ENCODE results near the gene PRSS38. TPM values are rescaled to one million over a fixed set of nuclear protein-coding genes. Genes with fewer than 3 reads are reported as not detected.

PRSS38 gene
- total and polyA plus RNA-seq, 2 donors (not counting 3 experiments of a cell fraction or from before 2014, with no cell fraction given), result not detected

- H2AFZ ChIP-seq (ENCODE audit: low read depth, low read length), result no peak overlapping the region
- intact Hi-C loops (cut with micrococcal nuclease), result no loop called here
Measured at GRCh38 chr1:227769936-227770494, 45.5 kb upstream of the PRSS38 start.

More at GRCh38 chr1:227769936-227770494, 45.5 kb upstream of the PRSS38 start:
- ChIA-PET CTCF (no interaction called here), POLR2A (no interaction called here)
- Histone ChIP-seq H3K9me1 (replicated peaks; ENCODE audit: control insufficient read depth, extremely low read depth, insufficient read depth, low read length) (no peaks in the 10 kb centered on the region), H3K27ac (ENCODE audit: insufficient read depth, low read depth, low read length) (no peak overlapping the region), H3K36me3 (ENCODE audit: control insufficient read depth in 2 of 2, extremely low read depth in 1 of 2, insufficient read depth in 2 of 2, low read length in 2 of 2) (peaks cover 0 to 22% of the 10 kb centered on the region in 2 experiments), H3K79me2 (ENCODE audit: control insufficient read depth, insufficient read depth, low read length) (no peaks in the 10 kb centered on the region), H3K4me3 (replicated peaks in 1 of 3; ENCODE audit: insufficient read depth in 1 of 3, low read depth in 1 of 3, low read length in 3 of 3) (no peak overlapping the region), H3K4me1 (ENCODE audit: control insufficient read depth, extremely low read depth, insufficient read depth, low read length) (no peaks in the 10 kb centered on the region), H4K20me1 (replicated peaks; ENCODE audit: control insufficient read depth, extremely low read depth, insufficient read depth, low read length) (no peaks in the 10 kb centered on the region), H3K4me2 (ENCODE audit: insufficient read depth, low read length) (no peak overlapping the region), H3K9me3 (replicated peaks; ENCODE audit: control insufficient read depth, insufficient read depth, low read length) (no peaks in the 10 kb centered on the region), H3K9ac (replicated peaks; ENCODE audit: extremely low read depth, insufficient read depth, low read length) (no peak overlapping the region), H3K27me3 (ENCODE audit: control insufficient read depth in 2 of 2, insufficient read depth in 2 of 2, low read length in 2 of 2) (no peaks in the 10 kb centered on the region)
- DNase-seq (ENCODE audit: low read depth, low spot score), result no peak
- no peak for FAIRE-seq
- dilution Hi-C loops (cut with MboI; ENCODE audit: extremely low pct_ligation_motif_present, low sequenced_read_pairs), result no loop called here
- no peak for TF ChIP-seq EZH2 (IDR thresholded peaks at IDR 0.05; ENCODE audit: borderline replicate concordance, low read depth, low read length, severe bottlenecking)
- TF ChIP-seq POLR2A (IDR thresholded peaks at IDR 0.05; ENCODE audit: low read depth, low read length), result no peak
- TF ChIP-seq JUN (IDR thresholded peaks at IDR 0.05; ENCODE audit: borderline replicate concordance, insufficient read depth, insufficient read length, low read depth), result no peak
- TF ChIP-seq GATA2 (IDR thresholded peaks at IDR 0.05; ENCODE audit: insufficient read depth, insufficient read length, low read depth, low read length), result no peak
- no peak for TF ChIP-seq FOS (IDR thresholded peaks at IDR 0.05; ENCODE audit: borderline replicate concordance, insufficient read depth, low read length)
- TF ChIP-seq POLR2AphosphoS5 (IDR thresholded peaks at IDR 0.05; ENCODE audit: insufficient read depth, low read depth, low read length), result no peak
- TF ChIP-seq MAX (IDR thresholded peaks at IDR 0.05; ENCODE audit: insufficient read depth, insufficient read length), result no peak
- no peak for TF ChIP-seq CTCF (IDR thresholded peaks at IDR 0.05; ENCODE audit: extremely low read depth in 1 of 2, insufficient read depth in 1 of 2, low read depth in 1 of 2, low read length in 2 of 2)
- TF ChIP-seq MYC (IDR thresholded peaks at IDR 0.05; ENCODE audit: low read depth, low read length), result no peak
- BruUV-seq (replicated peaks), result no TSS peak
